H1 (cell line): ENCODE data around the gene GLRX3. TPM values are rescaled to one million over a fixed set of nuclear protein-coding genes. Genes with fewer than 3 reads are reported as not detected.
"Not testable (repeated sequence)": the region's sequence is repeated elsewhere in the genome, so short reads cannot be mapped to it uniquely, and the experiment has no call there.

ENCODE experiments used
- CTCF ChIA-PET: fragments of 300-600 bp; sonication (Branson Sonifier 250); formaldehyde crosslinking; loops from one replicate; lab custom pipeline; 2021; ENCODE audit not compliant: partially characterized antibody; lab: Charles Lee
- POLR2A ChIA-PET: fragments of 300-600 bp; sonication (Branson Sonifier 250); formaldehyde crosslinking; loops from one replicate; lab custom pipeline; 2021; ENCODE audit warnings: inconsistent platforms; ENCODE audit not compliant: partially characterized antibody; lab: Charles Lee
- DNase-seq, 2 experiments: peaks; one replicate each; pipeline versions ENCODE4 v3.0.0 to v3.0.0-alpha.2; 2010 to 2022; ENCODE audit warnings: low spot score in 2 of 2, low read depth in 1 of 2, mixed read lengths in 1 of 2
- FAIRE-seq: peaks from 2 replicates; lab custom pipeline; 2011; peaks lifted over from hg19 to GRCh38; lab: Jason Lieb, UNC
- H2AFZ ChIP-seq: 2 replicates; pipeline ENCODE4 v1.8.1; 2012; ENCODE audit warnings: low read length, inconsistent platforms
- H2AK5ac ChIP-seq: 2 replicates; pipeline ENCODE4 v1.6.1; 2013; ENCODE audit warnings: low read depth, low read length
- H2BK120ac ChIP-seq: replicated peaks from 2 replicates; pipeline ENCODE3; 2013; ENCODE audit warnings: low read depth, low read length, inconsistent platforms
- H2BK12ac ChIP-seq: 2 replicates; pipeline ENCODE4 v1.6.1; 2013; ENCODE audit warnings: low read depth, low read length
- H2BK15ac ChIP-seq: 2 replicates; pipeline ENCODE4 v1.6.1; 2013; ENCODE audit warnings: low read length
- H2BK20ac ChIP-seq: 2 replicates; pipeline ENCODE4 v1.6.1; 2013; ENCODE audit warnings: low read length
- H2BK5ac ChIP-seq: 2 replicates; pipeline ENCODE4 v1.6.1; 2013; ENCODE audit warnings: low read depth, low read length
- H3K14ac ChIP-seq: 2 replicates; pipeline ENCODE4 v1.6.1; 2013; ENCODE audit warnings: inconsistent platforms; ENCODE audit not compliant: insufficient read length
- H3K18ac ChIP-seq: 2 replicates; pipeline ENCODE4 v1.6.1; 2013; ENCODE audit warnings: low read length; ENCODE audit errors: extremely low read depth
- H3K23ac ChIP-seq: 2 replicates; pipeline ENCODE4 v1.6.1; 2013; ENCODE audit warnings: inconsistent platforms; ENCODE audit not compliant: insufficient read length
- H3K23me2 ChIP-seq: 2 replicates; pipeline ENCODE4 v1.6.1; 2013; ENCODE audit warnings: low read depth, low read length
- H3K27ac ChIP-seq: 2 replicates; pipeline ENCODE4 v1.6.1; 2011; ENCODE audit warnings: low read depth, low read length, inconsistent platforms
- H3K27me3 ChIP-seq, 4 experiments: replicated peaks in 1 of 4; 1 replicate in 1 of 4; 2 replicates in 3 of 4; pipeline versions ENCODE4 v1.6.1 to v1.8.1; 2011 to 2013; ENCODE audit warnings: low read length in 3 of 4, mild to moderate bottlenecking in 3 of 4, inconsistent platforms in 2 of 4, mixed read lengths in 2 of 4, moderate library complexity in 1 of 4; ENCODE audit not compliant: control insufficient read depth in 3 of 4, insufficient read depth in 3 of 4; ENCODE audit errors: extremely low read depth in 1 of 4
- H3K36me3 ChIP-seq, 4 experiments: 2 replicates each; pipeline versions ENCODE4 v1.6.1 to v1.8.1; 2011 to 2013; ENCODE audit warnings: mild to moderate bottlenecking in 4 of 4, low read length in 3 of 4, moderate library complexity in 2 of 4, control low read depth in 1 of 4, inconsistent platforms in 1 of 4; ENCODE audit not compliant: insufficient read depth in 4 of 4, control insufficient read depth in 2 of 4
- H3K4ac ChIP-seq: replicated peaks from 2 replicates; pipeline ENCODE3; 2013; ENCODE audit warnings: low read length, low read depth, mixed read lengths, inconsistent platforms; ENCODE audit not compliant: insufficient read length
- H3K4me1 ChIP-seq, 4 experiments: replicated peaks in 1 of 4; 1 replicate in 1 of 4; 2 replicates in 3 of 4; pipeline versions ENCODE4 v1.6.1 to v1.8.1; 2011 to 2013; ENCODE audit warnings: low read length in 3 of 4, inconsistent platforms in 2 of 4, mixed read lengths in 1 of 4; ENCODE audit not compliant: insufficient read depth in 4 of 4, control insufficient read depth in 3 of 4
- H3K4me2 ChIP-seq, 2 experiments: 2 replicates each; pipeline versions ENCODE4 v1.6.1 to v1.8.1; 2011 to 2013; ENCODE audit warnings: low read depth in 2 of 2, low read length in 2 of 2, control low read depth in 1 of 2, inconsistent platforms in 1 of 2, mild to moderate bottlenecking in 1 of 2; ENCODE audit not compliant: insufficient read depth in 1 of 2
- H3K4me3 ChIP-seq, 4 experiments: fragments of 200-600, 300-600 bp in 1 of 4; sonication (generic), shearing (Covaris generic), sonication (Bioruptor Twin) in 1 of 4; 2 replicates each; pipeline versions ENCODE4 v1.5.1 to v1.8.1; 2011 to 2016; ENCODE audit warnings: low read length in 4 of 4, low read depth in 3 of 4, control low read depth in 2 of 4, inconsistent platforms in 2 of 4, mild to moderate bottlenecking in 2 of 4, mixed read lengths in 1 of 4, moderate library complexity in 1 of 4; ENCODE audit not compliant: insufficient read depth in 2 of 4; ENCODE audit errors: extremely low read depth in 1 of 4
- H3K56ac ChIP-seq: replicated peaks from 2 replicates; pipeline ENCODE3; 2013; ENCODE audit warnings: low read depth, mild to moderate bottlenecking, mixed read lengths, low read length, inconsistent platforms; ENCODE audit not compliant: insufficient read length
- H3K79me1 ChIP-seq: 2 replicates; pipeline ENCODE4 v1.6.1; 2013; ENCODE audit warnings: low read depth, low read length, control low read depth
- H3K79me2 ChIP-seq, 2 experiments: 2 replicates each; pipeline versions ENCODE4 v1.6.1 to v1.8.1; 2012 to 2013; ENCODE audit warnings: low read length in 2 of 2, mild to moderate bottlenecking in 2 of 2, inconsistent platforms in 1 of 2; ENCODE audit not compliant: insufficient read depth in 2 of 2, control insufficient read depth in 1 of 2
- H3K9ac ChIP-seq, 4 experiments: replicated peaks in 1 of 4; 1 replicate in 1 of 4; 2 replicates in 3 of 4; pipeline versions ENCODE4 v1.6.1 to v1.8.1; 2011 to 2013; ENCODE audit warnings: low read depth in 3 of 4, low read length in 3 of 4, control low read depth in 2 of 4, mild to moderate bottlenecking in 2 of 4, moderate library complexity in 2 of 4, inconsistent platforms in 1 of 4; ENCODE audit errors: extremely low read depth in 1 of 4
- H3K9me3 ChIP-seq, 2 experiments: 2 replicates each; pipeline versions ENCODE4 v1.6.1 to v1.8.1; 2012 to 2013; ENCODE audit warnings: mild to moderate bottlenecking in 2 of 2, moderate library complexity in 2 of 2, control low read depth in 1 of 2, inconsistent platforms in 1 of 2, low read depth in 1 of 2, low read length in 1 of 2, mixed read lengths in 1 of 2; ENCODE audit not compliant: insufficient read depth in 2 of 2
- H4K20me1 ChIP-seq, 2 experiments: replicated peaks in 1 of 2; 2 replicates each; pipeline versions ENCODE3 to v1.8.1; 2011 to 2013; ENCODE audit warnings: inconsistent platforms in 2 of 2, low read length in 2 of 2, mild to moderate bottlenecking in 1 of 2; ENCODE audit not compliant: insufficient read depth in 2 of 2, control insufficient read depth in 1 of 2
- H4K5ac ChIP-seq: 2 replicates; pipeline ENCODE4 v1.6.1; 2013; ENCODE audit warnings: low read length, low read depth, mixed read lengths, inconsistent platforms; ENCODE audit not compliant: insufficient read length
- H4K8ac ChIP-seq: 2 replicates; pipeline ENCODE4 v1.8.0; 2013; ENCODE audit warnings: mild to moderate bottlenecking, moderate library complexity, low read length, inconsistent platforms; ENCODE audit not compliant: insufficient read depth; ENCODE audit errors: extremely low read depth
- H4K91ac ChIP-seq: replicated peaks from 2 replicates; pipeline ENCODE3; 2013; ENCODE audit warnings: low read length, mixed read lengths, inconsistent platforms; ENCODE audit not compliant: insufficient read length
- BACH1 ChIP-seq: IDR thresholded peaks from 2 replicates; pipeline ENCODE4 v1.6.1; 2012; ENCODE audit warnings: low read length, improper control_type of control experiment
- EZH2 ChIP-seq: fragments of 200-600 bp; sonication (generic); IDR thresholded peaks from 2 replicates; pipeline ENCODE4 v1.7.1; 2012; ENCODE audit warnings: low read depth, mild to moderate bottlenecking, moderate library complexity, low read length, inconsistent platforms; ENCODE audit not compliant: severe bottlenecking
- JUND ChIP-seq: IDR thresholded peaks from 2 replicates; pipeline ENCODE4 v1.6.1; 2011; ENCODE audit warnings: mild to moderate bottlenecking, improper control_type of control experiment, low read length
- POLR2A ChIP-seq, 2 experiments: IDR thresholded peaks; 1 replicate in 1 of 2; 2 replicates in 1 of 2; pipeline ENCODE4 v1.6.1; 2011; ENCODE audit warnings: low read depth in 2 of 2, low read length in 2 of 2, mild to moderate bottlenecking in 2 of 2; ENCODE audit errors: control extremely low read depth in 1 of 2
- RFX5 ChIP-seq: IDR thresholded peaks from 2 replicates; pipeline ENCODE4 v1.6.1; 2011; ENCODE audit warnings: low read depth, low read length, improper control_type of control experiment, borderline replicate concordance
- TAF1 ChIP-seq: IDR thresholded peaks from 2 replicates; pipeline ENCODE4 v1.6.1; 2011; ENCODE audit warnings: mild to moderate bottlenecking, low read depth, low read length
- TAF7 ChIP-seq: optimal IDR thresholded peaks from 2 replicates; pipeline ENCODE3; 2011; ENCODE audit warnings: low read depth, mild to moderate bottlenecking, inconsistent platforms, low read length, moderate library complexity, borderline replicate concordance
- WGBS, 2 experiments: shearing (Covaris generic) in 1 of 2; methylation state at CpG; one replicate each; pipeline versions ENCODE4 v1.1.6 to v1.1.7; 2013 to 2015; ENCODE audit warnings: low lambda C conversion rate in 2 of 2, mixed read lengths in 2 of 2, inconsistent platforms in 1 of 2, low coverage in 1 of 2, missing lambda C conversion rate in 1 of 2; ENCODE audit not compliant: insufficient replicate concordance in 2 of 2, insufficient coverage in 1 of 2, insufficient read length in 1 of 2; ENCODE audit errors: extremely low coverage in 1 of 2, missing lambda C conversion rate in 1 of 2; 5-methylcytosine and 5-hydroxymethylcytosine counted together
- polyA plus RNA-seq, 7 experiments: library from polyadenylated mRNA; depleted of rRNA in 3 of 7; stranded (reverse) in 5 of 7; unstranded in 2 of 7; fragments of >200 nt in 5 of 7; fragments of 200-250 nt in 2 of 7; gene quantifications; 1 replicate in 5 of 7; 2 replicates in 1 of 7; 4 replicates in 1 of 7; pipeline versions ENCODE4 v1.2.1 to v1.2.3, GENCODE V29; 2011 to 2013; ENCODE audit warnings: missing spikeins in 2 of 7, mixed read lengths in 2 of 7
- total RNA-seq: library from RNA; stranded (reverse); fragmentation: NEBNext Ultra II Directional; extraction: Animal tissue kit (Norgen Biotek cat#: 25700); gene quantifications from 2 replicates; pipeline ENCODE4 v1.2.1, GENCODE V29; 2021
- TF ChIP-seq, protein P1 (sequence below): IDR thresholded peaks from 2 replicates; pipeline ENCODE4 v1.6.1; 2012; ENCODE audit warnings: inconsistent platforms

Gene GLRX3
- total and polyA plus RNA-seq, 2 of the 8 experiments (the other 6 are each of a cell fraction or from before 2014, with no cell fraction given): 59.9 to 157 TPM

GRCh38 chr10:130105724-130106123 is 30.5 kb upstream of the GLRX3 start (continued):
- TF ChIP-seq, protein P1, sequence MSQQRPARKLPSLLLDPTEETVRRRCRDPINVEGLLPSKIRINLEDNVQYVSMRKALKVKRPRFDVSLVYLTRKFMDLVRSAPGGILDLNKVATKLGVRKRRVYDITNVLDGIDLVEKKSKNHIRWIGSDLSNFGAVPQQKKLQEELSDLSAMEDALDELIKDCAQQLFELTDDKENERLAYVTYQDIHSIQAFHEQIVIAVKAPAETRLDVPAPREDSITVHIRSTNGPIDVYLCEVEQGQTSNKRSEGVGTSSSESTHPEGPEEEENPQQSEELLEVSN: 0 out of 2 replicates have a peak, but pooled peaks have one; percentile 13
- TF ChIP-seq EZH2 (no peak), TAF7 (no peak), TAF1 (peak; percentile 25; the same call in 1 of the 2 replicates), RFX5 (no peak), JUND (peak; percentile 85), BACH1 (no peak), POLR2A (IDR thresholded peaks at IDR 0.05; ENCODE audit: control extremely low read depth in 1 of 2, low read depth in 2 of 2, low read length in 2 of 2) (no peak)

- H2BK20ac ChIP-seq, H2AFZ ChIP-seq, H3K9me3 ChIP-seq, H4K5ac ChIP-seq, FAIRE-seq, POLR2A ChIA-PET, H2BK120ac ChIP-seq, H3K36me3 ChIP-seq, H4K91ac ChIP-seq, H3K4me2 ChIP-seq, H3K14ac ChIP-seq, H4K8ac ChIP-seq, H4K20me1 ChIP-seq, H3K23ac ChIP-seq, H2BK5ac ChIP-seq, H2BK12ac ChIP-seq, H3K79me1 ChIP-seq, H3K27me3 ChIP-seq, H3K56ac ChIP-seq, DNase-seq, H3K27ac ChIP-seq, H3K9ac ChIP-seq, H2AK5ac ChIP-seq, H3K23me2 ChIP-seq, H3K4ac ChIP-seq, CTCF ChIA-PET, H2BK15ac ChIP-seq, H3K4me3 ChIP-seq, H3K18ac ChIP-seq, H3K79me2 ChIP-seq: not testable (repeated sequence)
- WGBS, 2 experiments: 92% methylated on average over 6 of the region's 8 CpGs; no CpG with 5 or more reads in 1 of the 2 experiments
- H3K4me1 ChIP-seq: peaks cover 0 to 13% (median 2%) of the 10 kb centered on the region in 4 experiments; a peak in 5 of 7 replicates
Observed at GRCh38 chr10:130108146-130108545, 28.0 kb upstream of the GLRX3 start.
